Frontal cortex (tissue), 4 donors: ENCODE measurements around the gene NECTIN4. TPM values are rescaled to one million over a fixed set of nuclear protein-coding genes. Genes with fewer than 3 reads are reported as not detected.
"Not testable (repeated sequence)": the region's sequence is repeated elsewhere in the genome, so short reads cannot be mapped to it uniquely, and the experiment has no call there.

ENCODE experiments used
- DNase-seq, 2 donors: peaks; one replicate each; pipeline ENCODE4 v3.0.0; 2012; ENCODE audit warnings: low spot score in 2 of 2
- FAIRE-seq: peaks from 2 replicates; lab custom pipeline; 2012; peaks lifted over from hg19 to GRCh38; lab: Jason Lieb, UNC
- total RNA-seq: library from RNA; depleted of rRNA; stranded (reverse); fragments of >200 nt; gene quantifications from one replicate; pipeline ENCODE4 v1.2.3, GENCODE V29; 2014
- donor health status: control.
- donor health status: control.
- donor health status: control.

The NECTIN4 gene
- total RNA-seq: not detected

DNA sequence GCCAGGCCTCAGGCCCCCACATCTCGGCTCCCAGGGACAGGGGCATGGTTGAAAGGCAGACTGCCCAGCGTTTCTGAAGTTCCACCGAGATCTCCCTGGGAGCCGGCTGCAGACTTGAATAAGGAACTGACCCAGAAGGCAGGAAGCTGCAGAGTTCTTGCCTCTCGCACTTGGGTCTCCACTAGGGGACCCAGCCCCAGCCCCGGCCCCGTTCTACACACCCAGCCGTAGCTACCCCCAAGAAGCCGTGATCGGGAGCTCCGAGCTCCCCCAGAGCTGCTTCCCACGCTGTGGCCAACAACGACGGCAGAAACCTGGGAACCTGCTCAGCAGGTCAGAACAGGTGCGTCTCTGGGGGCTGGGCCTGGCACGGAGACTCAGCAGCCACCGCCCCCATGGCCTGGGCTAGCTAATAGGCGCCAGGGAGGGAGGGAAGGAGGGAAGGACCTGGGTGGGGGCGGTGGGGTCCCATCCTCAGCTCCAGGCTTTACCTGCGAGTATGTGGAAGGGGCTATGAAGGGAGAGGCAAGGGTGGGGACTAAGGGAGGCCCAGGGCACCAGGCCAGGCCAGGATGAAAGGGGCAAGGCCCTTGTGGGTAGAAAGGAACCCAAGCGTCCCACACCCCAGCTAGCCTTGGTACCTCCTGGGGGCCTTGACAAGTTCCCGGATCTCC, at the start of gene NECTIN4:
Gene NECTIN4, minus strand, starts transcription at position 308 of the 674 bp plus-strand sequence. Its CDS starts 262 bp downstream, at position 46.
- FAIRE-seq (no peak), DNase-seq (no peak)

DNA sequence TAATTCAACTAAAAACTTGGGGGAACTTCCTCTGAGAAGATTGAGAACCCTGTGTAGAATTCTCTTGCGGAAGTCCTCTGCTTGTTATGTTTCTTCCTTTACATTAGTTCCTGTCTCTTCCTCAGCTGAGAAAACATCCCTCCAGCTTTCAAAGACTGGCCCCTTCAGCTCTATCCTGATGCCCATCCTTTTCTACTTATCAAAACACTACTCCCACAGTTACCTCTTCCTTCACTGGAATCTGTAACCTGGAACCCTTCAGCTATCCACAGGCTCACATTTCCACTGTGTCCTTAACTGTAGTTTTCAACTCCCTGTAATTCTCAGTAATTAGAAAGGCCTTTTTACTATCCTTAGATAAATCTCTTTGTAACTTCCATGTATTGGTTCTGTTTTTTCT, 49.1 kb upstream of the NECTIN4 start:
- no peak for FAIRE-seq
- DNase-seq: no peak

DNA sequence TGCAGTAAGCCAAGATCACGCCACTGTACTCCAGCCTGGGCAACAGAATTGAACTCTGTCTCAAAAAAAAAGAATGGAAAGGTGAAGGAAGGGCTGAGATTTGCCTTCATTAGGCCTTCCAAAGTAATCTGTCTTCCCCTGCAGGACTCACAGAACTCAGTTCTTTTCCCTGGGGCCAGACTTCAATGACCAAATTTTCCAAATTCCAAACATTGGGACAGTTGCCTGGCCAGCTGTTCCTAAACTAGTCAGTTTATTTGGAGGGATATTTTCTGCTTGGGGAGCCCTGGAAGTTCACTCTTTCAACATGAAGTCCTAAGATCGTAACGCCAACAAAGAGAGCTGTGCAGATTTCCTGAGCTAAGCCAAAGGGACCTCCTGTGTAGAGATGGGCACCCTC, 48.5 kb upstream of the NECTIN4 start:
- FAIRE-seq (no peak), DNase-seq (no peak)

DNA sequence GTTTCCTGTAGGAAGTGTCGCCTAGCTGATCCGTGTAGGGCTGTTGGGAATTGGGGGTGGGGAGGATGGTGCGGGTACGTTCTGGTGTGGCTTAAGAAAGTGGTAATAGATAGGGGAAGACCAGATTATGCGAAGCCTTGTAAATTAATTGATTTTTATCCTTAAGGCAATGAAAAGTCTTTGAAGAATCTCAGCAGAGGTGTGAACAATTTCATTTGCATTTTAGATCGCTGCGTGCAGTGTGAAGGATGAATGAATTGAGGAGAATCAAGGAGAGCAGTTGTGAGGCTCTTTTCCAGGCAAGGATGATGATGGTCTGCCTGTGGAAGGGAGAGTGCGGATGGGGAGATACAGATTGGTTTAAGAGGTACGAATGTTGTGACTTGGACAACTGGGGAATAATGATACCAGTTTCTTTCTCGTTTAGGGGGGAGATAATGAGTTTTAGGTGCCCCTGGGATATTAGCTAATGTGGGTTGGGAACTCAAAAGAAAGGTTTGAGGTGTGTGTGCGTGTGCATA, 43.9 kb upstream of the NECTIN4 start:
- FAIRE-seq (no peak), DNase-seq (no peak)

DNA sequence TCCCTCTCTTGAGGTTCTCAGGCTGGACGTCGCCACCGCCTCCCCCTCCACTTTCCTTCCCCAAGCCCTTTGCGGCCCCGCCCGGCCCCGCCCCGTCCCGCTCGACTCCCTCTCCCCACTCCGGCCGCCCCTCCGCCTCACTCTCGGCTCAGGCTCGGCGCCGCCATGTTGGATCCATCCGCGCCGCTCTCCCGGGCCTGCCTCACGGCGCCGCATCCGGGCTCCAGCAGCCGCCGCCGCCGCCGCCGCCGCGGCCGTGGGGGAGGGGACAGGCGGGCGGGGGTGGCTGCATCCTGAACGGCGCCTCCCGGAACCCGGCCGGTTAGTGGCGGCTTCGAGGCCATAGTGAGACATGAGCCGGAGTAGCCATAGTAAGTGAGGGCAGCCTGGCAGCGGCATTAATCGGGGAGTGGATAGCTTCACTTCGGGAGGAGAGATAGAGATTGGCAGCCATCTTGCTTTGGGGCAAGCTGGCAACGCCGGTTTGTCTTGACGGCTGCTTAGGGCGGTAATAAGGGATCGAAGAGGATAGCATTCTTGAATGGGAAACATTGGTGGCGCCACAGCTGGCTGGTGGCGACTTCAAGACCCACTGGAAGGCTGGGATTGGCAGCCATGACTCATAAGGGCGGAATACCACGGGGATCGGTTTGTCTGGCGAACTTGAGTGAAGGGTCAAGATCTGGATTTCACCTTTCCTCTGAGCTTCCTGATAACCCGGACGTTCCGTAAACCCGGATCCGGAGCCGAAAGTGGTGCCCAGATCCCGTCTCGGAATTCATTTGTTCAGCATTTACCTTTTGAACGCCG, 43.3 kb upstream of the NECTIN4 start, which contains the start of gene DEDD:
Gene DEDD, minus strand, starts transcription at position 258 of the 810 bp plus-strand sequence. CDS start 8,205 bp downstream, outside the sequence.
- no peak for FAIRE-seq
- DNase-seq: peak; percentile 91 to 95

DNA sequence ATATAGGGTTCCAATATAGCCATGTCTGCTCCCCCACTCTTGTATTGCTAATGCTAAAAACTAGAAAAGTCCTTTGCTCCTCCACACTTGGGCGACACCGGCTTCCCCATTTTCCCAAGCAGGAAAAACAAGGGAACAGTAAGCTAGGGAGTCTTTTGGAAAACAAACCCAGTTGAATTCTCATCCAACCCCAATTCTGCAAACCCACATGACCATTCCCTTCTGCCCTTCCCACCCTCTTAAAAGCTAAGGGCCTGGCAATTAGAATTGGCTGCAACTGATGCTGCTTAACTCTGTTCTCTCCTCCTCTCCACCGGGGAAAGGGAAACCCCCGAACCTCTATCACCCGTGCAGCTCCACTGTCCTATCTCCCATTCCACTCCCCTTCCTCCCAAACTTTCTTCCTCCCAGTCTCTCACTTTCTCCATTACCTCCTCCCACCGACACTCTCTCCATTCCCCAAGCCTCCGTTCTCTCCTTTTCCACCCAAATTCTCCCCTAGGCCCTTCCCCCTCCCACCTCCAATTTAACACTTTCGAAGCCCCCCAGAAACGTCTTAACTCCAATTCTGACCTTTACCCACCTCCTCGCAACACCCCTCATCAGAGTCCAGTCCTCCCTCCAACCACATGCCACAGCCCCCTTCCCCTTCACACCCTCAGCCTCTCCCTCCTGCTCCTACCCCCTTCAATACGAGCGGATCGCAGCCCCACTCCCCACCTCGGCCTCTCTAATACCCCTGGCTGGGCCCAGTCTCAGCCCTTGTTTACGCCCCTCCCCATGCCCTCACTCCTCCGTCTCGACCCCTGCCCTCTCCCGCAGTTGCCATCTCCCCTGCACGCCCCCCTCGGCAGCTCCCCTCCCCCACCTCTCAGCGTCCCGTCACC, 42.4 kb upstream of the NECTIN4 start:
- peak; percentile 32 to 49 for DNase-seq
- FAIRE-seq: no peak

DNA sequence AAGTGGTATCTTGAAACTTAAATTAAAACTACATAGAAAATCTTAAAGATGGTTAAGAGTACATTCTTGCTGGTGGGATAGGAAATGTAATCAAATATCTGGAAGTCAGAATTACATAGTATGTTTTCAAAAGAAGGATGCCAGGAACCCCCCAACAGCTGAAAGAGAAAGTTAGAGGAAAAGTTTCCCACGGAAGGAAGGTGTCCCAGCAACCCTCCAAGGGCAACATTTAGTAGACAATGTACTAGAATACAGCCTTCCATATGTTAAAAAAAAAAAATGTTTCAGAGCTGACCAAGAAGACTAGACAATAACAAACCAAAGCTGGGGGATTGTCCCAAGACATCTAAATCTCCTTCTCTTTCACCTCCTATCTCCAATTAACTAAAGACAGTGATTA, 40.9 kb upstream of the NECTIN4 start:
- FAIRE-seq: no peak
- no peak for DNase-seq

DNA sequence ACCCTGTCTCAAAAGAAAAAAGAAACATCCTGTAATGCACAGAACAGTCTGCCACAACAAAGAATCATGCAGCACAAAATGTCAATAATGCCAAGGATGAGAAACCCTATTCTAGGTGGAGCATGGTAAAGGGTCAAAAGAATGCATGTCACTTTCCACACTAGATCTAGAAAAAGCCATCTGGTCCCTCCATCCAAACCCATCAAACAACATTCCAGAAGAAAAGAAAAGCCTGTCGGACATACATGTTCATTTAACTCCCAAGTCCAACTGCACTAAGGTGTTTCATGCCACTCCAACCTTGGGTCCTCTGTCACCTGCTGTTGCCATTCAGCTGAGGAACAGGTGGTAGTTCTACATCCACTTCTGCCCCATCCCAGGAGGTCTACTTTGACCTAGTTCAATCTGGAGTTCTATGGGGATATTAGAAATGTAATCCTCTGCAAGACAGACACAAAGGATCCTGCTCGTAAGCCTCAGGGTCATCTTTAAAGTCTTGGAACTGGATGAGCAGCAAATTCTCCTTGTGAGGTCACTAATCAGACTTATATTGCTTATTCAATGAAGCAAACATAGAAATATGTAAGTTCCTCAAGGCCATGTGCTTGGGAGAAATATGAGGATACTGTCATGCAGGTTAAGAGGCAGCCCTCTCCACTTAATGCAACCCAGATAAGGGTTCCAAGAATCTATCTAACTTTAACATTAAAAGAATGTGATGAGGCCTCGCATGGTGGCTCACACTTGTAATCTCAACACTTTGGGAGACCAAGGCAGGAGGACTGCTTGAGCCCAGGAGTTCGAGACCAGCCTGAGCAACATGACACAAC, 39.4 kb upstream of the NECTIN4 start:
- DNase-seq (no peak), FAIRE-seq (no peak)

DNA sequence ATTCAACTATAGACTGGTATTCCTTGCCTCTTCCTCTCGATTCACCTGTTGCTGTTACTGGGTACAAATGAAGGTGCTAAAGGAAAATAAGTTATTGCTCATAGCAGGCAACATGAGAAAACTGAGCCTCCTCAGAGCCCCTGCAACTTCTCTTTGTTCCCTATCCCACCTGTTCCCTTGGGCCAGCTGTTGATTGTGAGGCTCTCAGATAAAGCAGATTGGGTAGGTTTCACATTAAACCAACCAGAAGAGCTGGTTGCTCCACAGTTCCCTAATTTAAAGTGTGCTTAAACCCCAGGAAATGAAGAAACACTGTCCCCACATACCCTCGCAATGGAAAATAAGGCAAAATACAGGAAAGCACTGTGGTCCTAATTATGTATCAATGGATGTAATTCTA, 38.3 kb upstream of the NECTIN4 start:
- FAIRE-seq (no peak), DNase-seq (no peak)

DNA sequence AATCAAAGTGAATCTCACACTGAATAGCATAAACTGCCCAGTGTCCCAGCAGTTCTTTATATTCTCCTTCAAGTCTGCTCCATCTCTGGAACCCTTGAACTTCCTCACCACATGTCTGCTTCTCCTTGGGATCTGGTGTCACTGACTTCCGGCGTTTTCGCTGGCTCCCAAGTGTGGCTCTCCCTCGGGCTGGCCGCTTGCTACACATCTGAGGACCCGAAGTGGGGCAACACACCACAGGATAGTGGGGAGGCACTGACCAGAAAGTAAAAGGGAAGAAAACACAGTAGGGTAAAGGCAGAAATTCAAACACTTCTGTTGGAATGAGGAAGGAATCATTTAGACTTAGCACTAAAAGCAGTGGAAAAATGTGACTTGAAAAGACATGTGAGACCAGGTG, 33.6 kb upstream of the NECTIN4 start:
- DNase-seq: no peak
- FAIRE-seq: no peak

DNA sequence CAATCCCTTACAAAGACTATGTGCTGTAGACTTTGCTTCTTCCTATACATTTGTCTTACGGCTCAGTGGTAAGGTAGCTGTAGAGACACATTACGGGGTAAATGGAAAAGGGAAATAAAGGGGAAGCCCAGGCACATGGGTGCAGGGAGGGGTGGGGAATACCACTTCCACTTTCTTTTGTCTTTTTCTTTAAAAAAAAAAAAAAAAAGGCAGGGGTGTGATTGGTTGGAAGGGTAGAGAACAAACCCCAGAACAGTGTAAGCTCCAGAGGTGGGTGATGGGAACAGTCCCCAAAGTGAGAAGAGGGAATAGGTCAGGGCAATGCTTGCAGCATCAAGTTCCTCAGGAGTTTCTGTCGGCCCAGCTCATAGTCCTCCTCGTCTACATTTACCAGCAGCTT, 32.5 kb upstream of the NECTIN4 start:
- no peak for DNase-seq
- no peak for FAIRE-seq

DNA sequence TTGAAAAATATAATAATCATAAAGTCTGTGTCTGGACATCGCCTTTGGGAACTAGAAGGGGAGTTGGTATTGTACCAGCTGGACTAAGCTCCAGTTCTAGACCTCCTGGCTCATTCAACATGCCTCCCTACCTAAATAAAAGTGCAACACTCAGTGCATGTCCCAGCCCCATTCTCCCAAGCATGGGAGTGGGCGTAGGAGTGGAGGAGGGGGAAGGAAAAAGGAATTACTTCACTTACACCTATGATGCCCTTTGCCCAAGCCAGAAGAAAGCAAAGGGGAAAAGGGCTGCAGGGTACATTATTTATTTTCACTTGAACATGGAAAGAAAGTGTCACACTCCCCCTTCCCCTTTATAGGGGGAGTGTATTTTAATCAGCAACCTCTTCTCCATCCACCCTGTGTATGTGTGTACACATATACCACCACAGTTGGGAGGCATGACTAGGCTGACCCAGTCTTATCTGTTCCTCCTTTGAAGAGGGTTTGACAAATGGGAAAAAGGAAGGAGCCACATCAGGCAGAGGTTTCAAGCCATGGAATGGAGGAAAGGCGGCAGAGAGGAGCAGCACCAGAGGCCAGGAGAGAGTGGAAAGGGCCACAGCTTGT, 31.8 kb upstream of the NECTIN4 start:
- FAIRE-seq (no peak), DNase-seq (no peak)

DNA sequence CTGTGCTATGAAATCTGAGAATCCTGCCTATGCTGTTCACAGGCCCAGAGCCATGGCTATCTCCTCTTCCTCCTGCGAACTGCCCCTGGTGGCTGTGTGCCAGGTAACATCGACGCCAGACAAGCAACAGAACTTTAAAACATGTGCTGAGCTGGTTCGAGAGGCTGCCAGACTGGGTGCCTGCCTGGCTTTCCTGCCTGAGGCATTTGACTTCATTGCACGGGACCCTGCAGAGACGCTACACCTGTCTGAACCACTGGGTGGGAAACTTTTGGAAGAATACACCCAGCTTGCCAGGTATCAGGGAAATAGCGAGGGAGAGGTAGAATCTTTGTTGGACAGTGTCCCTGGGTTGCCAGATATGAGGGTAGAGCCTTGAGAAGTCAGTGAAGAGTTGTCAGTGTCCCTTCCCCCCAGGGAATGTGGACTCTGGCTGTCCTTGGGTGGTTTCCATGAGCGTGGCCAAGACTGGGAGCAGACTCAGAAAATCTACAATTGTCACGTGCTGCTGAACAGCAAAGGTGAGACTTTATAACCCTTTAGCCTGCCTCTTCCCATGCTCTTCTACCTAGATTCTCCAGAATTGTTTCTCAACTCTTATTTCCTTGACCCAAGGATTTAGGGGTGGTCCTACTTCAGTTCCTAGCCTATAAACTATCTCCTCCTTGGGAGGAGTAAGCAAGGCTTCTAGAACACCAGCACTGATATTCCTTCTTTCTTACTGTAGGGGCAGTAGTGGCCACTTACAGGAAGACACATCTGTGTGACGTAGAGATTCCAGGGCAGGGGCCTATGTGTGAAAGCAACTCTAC, 29.9 kb upstream of the NECTIN4 start:
- FAIRE-seq: no peak
- DNase-seq: peak in 1 of 2 donors; percentile 52

DNA sequence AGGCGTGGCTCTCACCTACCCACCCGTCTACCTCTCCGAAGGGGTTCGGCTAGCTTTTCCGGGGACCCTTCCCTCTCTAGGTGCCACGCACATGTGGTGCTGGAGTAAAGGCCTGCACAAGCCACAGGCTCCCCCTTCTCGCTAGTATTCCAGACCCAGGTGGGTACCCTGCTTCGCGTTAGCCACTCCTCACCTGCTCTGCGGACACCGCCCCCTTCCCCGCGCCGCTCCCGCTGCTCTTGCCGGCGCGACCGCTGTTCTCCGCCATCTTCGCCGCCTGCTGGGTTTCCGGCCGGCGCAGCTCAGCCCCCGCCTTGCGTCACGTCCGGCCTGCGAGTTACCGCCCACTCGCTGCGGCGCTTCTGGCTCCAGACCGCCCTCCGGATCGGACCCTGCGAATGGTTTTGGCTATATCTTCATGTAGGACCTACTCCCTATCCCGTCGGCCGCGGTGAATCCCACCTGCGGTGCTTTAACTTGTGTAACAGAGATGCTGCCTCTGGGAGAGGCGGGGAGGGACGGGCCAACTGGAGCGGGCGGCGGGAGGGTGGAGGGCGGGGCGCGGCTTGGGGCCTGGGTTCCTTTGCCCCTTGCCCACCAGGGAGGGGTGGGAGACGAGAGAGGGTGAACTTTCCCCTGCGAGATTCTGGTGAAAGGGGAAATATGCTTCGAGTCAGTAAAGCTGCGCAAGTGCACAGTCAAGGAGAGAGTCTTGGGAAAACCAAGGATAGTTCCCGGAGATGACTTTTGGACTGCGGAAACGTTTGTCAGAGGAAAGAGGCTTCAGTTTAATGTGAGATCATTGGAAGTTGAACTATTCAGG, 28.6 kb upstream of the NECTIN4 start, which contains the start of the genes NIT1 and PFDN2:
Gene NIT1, plus strand, starts transcription at position 347 of the 823 bp plus-strand sequence. Its CDS starts 72 bp downstream, at position 419.
Gene PFDN2, minus strand, starts transcription at position 279 of the 823 bp plus-strand sequence. Its CDS starts 11 bp downstream, at position 268.
- FAIRE-seq: no peak
- DNase-seq: peak; percentile 85 to 91

DNA sequence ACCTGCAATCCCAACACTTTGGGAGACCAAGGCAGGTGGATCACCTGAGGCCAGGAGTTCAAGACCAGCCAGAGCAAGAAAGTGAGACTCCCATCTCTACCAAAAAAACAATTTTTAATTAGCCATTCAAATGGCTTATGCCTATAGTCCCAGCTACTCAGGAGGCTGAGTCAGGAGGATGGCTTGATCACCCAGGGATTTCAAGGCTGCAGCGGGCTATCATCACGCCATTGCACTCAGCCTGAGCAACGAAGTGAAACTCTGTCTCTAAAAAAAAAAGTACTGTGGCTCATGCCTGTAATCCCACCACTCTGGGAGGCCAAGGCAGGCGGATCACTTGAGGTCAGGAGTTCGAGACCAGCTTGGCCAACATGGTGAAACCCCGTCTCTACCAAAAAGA, 26.6 kb upstream of the NECTIN4 start:
- not testable (repeated sequence) for FAIRE-seq, DNase-seq

DNA sequence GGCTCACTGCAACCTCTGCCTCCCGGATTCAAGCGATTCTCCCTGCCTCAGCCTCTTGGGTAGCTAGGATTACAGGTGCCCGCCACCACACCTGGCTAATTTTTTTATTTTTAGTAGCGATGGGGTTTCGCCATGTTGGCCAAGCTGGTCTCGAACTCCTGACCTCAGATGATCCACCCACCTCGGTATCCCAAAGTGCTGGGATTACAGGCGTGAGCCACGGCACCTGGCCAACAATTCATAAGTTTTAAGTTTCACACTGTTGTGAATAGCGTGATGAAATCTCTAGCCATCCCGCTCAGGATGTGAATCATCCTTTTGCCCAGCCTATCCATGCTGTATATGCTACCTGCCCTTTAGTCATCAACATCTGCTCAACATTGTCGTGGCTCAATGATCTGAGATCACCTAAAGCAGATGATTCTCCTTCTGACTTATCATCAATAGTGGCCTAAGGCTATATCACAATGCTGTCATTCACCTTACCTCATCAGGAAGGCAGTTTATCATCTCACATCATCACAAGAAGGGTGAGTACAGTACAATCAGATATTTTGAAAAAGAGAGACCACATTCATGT, 25.9 kb upstream of the NECTIN4 start:
- FAIRE-seq: no peak
- no peak for DNase-seq
